ENCODE data around the gene KIF13A. TPM values are rescaled to one million over a fixed set of nuclear protein-coding genes. Genes with fewer than 3 reads are reported as not detected.

Gene KIF13A
- total and polyA plus RNA-seq, 4 donors = 14.2 to 97.4 (median 31.7) TPM

GRCh38 chr6:18025596-18025995, 38.2 kb upstream of the KIF13A start:
- DNase-seq (no peak), ATAC-seq (ENCODE audit: insufficient read depth, low FRiP score) (no peak)
- 95 to 98% methylated on average over 6 of the region's 6 CpGs for WGBS, 2 donors
- TF ChIP-seq CTCF (IDR thresholded peaks at IDR 0.05; ENCODE audit: control extremely low read depth, extremely low read depth) = no peak
- H3K9me3 ChIP-seq (ENCODE audit: control insufficient read depth in 4 of 4, insufficient read depth in 3 of 4, low read length in 3 of 4) = no peaks in the 10 kb centered on the region
- no peak overlapping the region for H3K27ac ChIP-seq (ENCODE audit: low read depth in 1 of 2, low read length in 1 of 2)
- H3K4me1 ChIP-seq (ENCODE audit: control insufficient read depth in 5 of 5, insufficient read depth in 5 of 5, low read length in 5 of 5) = peaks cover 0 to 6% (median 0%) of the 10 kb centered on the region in 5 donors
- H3K9ac ChIP-seq (ENCODE audit: insufficient read depth in 1 of 2, low read length in 2 of 2) = no peak overlapping the region
- H3K4me3 ChIP-seq = no peak overlapping the region
- H3K36me3 ChIP-seq (ENCODE audit: control insufficient read depth in 4 of 4, insufficient read depth in 4 of 4, low read length in 4 of 4) = no peaks in the 10 kb centered on the region
- H3K27me3 ChIP-seq (ENCODE audit: control insufficient read depth in 3 of 3, insufficient read depth in 3 of 3, low read length in 2 of 3) = no peaks in the 10 kb centered on the region

GRCh38 chr6:18024876-18025275, 37.4 kb upstream of the KIF13A start:
- DNase-seq (no peak), ATAC-seq (ENCODE audit: insufficient read depth, low FRiP score) (no peak)
- Histone ChIP-seq H3K9ac (ENCODE audit: insufficient read depth in 1 of 2, low read length in 2 of 2) (no peak overlapping the region), H3K4me1 (ENCODE audit: control insufficient read depth in 5 of 5, insufficient read depth in 5 of 5, low read length in 5 of 5) (peaks cover 0 to 6% (median 0%) of the 10 kb centered on the region in 5 donors), H3K27me3 (ENCODE audit: control insufficient read depth in 3 of 3, insufficient read depth in 3 of 3, low read length in 2 of 3) (no peaks in the 10 kb centered on the region), H3K9me3 (ENCODE audit: control insufficient read depth in 4 of 4, insufficient read depth in 3 of 4, low read length in 3 of 4) (no peaks in the 10 kb centered on the region), H3K36me3 (ENCODE audit: control insufficient read depth in 4 of 4, insufficient read depth in 4 of 4, low read length in 4 of 4) (no peaks in the 10 kb centered on the region), H3K4me3 (no peak overlapping the region), H3K27ac (ENCODE audit: low read depth in 1 of 2, low read length in 1 of 2) (no peak overlapping the region)
- 95 to 96% methylated on average over 5 of the region's 5 CpGs for WGBS, 2 donors
- TF ChIP-seq CTCF (IDR thresholded peaks at IDR 0.05; ENCODE audit: control extremely low read depth, extremely low read depth) = no peak

- H3K4me3 ChIP-seq = no peak overlapping the region
- H3K4me1 ChIP-seq (ENCODE audit: control insufficient read depth in 5 of 5, insufficient read depth in 5 of 5, low read length in 5 of 5) = peaks cover 0 to 6% (median 2%) of the 10 kb centered on the region in 5 donors
- H3K9ac ChIP-seq (ENCODE audit: insufficient read depth in 1 of 2, low read length in 2 of 2) = no peak overlapping the region
- no peaks in the 10 kb centered on the region for H3K36me3 ChIP-seq (ENCODE audit: control insufficient read depth in 4 of 4, insufficient read depth in 4 of 4, low read length in 4 of 4)
- ATAC-seq (ENCODE audit: insufficient read depth, low FRiP score) (no peak), DNase-seq (no peak)
- no peak overlapping the region for H3K27ac ChIP-seq (ENCODE audit: low read depth in 1 of 2, low read length in 1 of 2)
- no peak for TF ChIP-seq CTCF (IDR thresholded peaks at IDR 0.05; ENCODE audit: control extremely low read depth, extremely low read depth)
- WGBS, 2 donors = 95 to 96% methylated on average over 4 of the region's 4 CpGs
- H3K27me3 ChIP-seq (ENCODE audit: control insufficient read depth in 3 of 3, insufficient read depth in 3 of 3, low read length in 2 of 3) = no peaks in the 10 kb centered on the region
- no peaks in the 10 kb centered on the region for H3K9me3 ChIP-seq (ENCODE audit: control insufficient read depth in 4 of 4, insufficient read depth in 3 of 4, low read length in 3 of 4)
Measured at GRCh38 chr6:18023891-18024290, 36.5 kb upstream of the KIF13A start.
